ENCODE measurements around the gene SEC61A1.

The SEC61A1 gene

DNA sequence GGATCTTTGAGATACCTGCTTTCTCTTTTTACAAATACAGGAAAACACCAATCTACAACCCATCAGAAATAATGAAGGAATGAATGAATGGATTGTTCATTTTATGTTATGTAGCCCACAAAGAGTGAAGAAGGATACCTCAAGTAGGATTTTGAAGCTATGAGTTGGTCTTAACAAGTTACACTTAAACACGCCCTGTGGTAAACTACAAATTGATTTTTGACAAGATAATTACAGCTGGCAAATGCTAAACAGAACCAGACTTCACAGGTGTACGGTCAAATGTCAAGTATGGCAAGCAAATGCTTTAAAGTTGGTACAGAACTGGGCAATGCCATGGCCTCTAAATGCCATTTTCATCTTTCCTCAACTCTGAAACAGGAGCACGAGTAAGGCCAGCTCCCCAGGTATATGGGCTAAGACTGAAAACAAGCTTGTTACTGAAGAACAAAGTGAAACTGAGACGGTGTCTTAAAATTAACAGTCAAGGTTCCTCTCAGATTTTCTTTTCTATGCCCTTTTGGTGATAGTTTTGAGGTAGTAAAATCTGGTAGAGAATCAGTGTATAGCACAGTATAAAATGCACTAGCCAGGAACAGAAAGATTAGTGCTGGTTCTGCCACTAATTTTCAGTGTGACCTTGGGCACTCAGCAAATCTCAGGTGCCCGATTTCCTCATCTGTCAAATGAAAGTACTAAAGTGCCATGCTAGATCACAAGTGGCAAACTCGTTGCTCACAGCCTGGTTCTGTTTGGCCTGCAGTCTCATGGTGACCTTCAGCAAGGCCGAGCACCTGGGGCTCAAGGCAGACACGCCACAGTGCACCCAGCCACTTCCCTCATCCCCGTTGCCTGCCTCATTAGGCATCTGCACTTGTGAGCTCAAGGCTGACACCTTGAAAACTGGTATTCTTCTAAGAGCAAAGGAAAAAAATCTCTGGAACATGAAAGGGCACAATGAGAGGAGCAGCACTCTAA, 61.9 kb downstream of the SEC61A1 start:
- no peaks in the 10 kb centered on the region for H3K27me3 ChIP-seq (ENCODE audit: low read depth, low read length)
- H3K4me3 ChIP-seq (ENCODE audit: low read length): peak overlapping the region; percentile 67
- H3K4me2 ChIP-seq (ENCODE audit: low read length): peak overlapping the region; percentile 87
- H3K9ac ChIP-seq (ENCODE audit: low read length): peak overlapping the region; percentile 51
- TF ChIP-seq, protein P1, sequence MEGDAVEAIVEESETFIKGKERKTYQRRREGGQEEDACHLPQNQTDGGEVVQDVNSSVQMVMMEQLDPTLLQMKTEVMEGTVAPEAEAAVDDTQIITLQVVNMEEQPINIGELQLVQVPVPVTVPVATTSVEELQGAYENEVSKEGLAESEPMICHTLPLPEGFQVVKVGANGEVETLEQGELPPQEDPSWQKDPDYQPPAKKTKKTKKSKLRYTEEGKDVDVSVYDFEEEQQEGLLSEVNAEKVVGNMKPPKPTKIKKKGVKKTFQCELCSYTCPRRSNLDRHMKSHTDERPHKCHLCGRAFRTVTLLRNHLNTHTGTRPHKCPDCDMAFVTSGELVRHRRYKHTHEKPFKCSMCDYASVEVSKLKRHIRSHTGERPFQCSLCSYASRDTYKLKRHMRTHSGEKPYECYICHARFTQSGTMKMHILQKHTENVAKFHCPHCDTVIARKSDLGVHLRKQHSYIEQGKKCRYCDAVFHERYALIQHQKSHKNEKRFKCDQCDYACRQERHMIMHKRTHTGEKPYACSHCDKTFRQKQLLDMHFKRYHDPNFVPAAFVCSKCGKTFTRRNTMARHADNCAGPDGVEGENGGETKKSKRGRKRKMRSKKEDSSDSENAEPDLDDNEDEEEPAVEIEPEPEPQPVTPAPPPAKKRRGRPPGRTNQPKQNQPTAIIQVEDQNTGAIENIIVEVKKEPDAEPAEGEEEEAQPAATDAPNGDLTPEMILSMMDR (IDR thresholded peaks at IDR 0.05; ENCODE audit: low read depth, low read length): no peak
- no peak for TF ChIP-seq EZH2phosphoT487 (IDR thresholded peaks at IDR 0.05; ENCODE audit: low read depth)
- H4K20me1 ChIP-seq (ENCODE audit: insufficient read depth, low read length): peaks cover 7% of the 10 kb centered on the region; the same call in 1 of the 2 replicates
- no peaks in the 10 kb centered on the region for H3K9me3 ChIP-seq (ENCODE audit: insufficient read depth, low read length)
- H3K36me3 ChIP-seq (replicated peaks; ENCODE audit: low read depth, low read length): peaks cover 60% of the 10 kb centered on the region
- peak overlapping the region; percentile 75 for H3K27ac ChIP-seq (ENCODE audit: low read length)
- H3K4me1 ChIP-seq (ENCODE audit: low read length): peaks cover 34% of the 10 kb centered on the region
- no peak overlapping the region for H2AFZ ChIP-seq (ENCODE audit: low read depth, low read length)
- H3K79me2 ChIP-seq (ENCODE audit: low read length): peaks cover 94% of the 10 kb centered on the region

Measured in OCI-LY3 (cell line).